HL-60/S4 (cell line): ENCODE measurements around the gene NUP205.
"Not testable (repeated sequence)": the region's sequence is repeated elsewhere in the genome, so short reads cannot be mapped to it uniquely, and the experiment has no call there.

Experiments
- in situ Hi-C: fragments of 300-500 bp; cut with MboI; formaldehyde crosslinking; loops from 2 replicates; pipeline ENCODE4 v1.14.3; 2022; ENCODE audit warnings: low sequenced_read_pairs

The NUP205 gene

GRCh38 chr7:135617781-135618180, 60.1 kb downstream of the NUP205 start:
- in situ Hi-C loops: no loop called here

DNA sequence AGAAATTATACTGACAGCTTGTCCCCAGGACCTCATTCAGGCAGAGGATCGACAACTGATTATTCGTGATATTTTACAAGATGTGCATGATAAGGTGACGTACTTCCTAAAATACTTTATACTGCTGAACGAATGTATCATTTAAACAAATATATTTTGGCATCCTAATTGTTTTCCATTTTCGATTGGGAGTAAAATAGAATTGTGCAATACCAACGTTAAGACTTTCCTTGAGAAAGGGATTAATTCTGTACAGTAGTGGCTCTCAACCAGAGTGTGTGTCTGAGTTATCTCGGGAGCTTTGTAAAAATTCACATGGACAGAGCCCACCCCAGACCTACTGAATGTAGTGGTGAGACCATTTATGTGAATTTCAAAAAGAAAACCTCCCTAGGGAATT, 60.8 kb downstream of the NUP205 start:
- in situ Hi-C loops: no loop called here

DNA sequence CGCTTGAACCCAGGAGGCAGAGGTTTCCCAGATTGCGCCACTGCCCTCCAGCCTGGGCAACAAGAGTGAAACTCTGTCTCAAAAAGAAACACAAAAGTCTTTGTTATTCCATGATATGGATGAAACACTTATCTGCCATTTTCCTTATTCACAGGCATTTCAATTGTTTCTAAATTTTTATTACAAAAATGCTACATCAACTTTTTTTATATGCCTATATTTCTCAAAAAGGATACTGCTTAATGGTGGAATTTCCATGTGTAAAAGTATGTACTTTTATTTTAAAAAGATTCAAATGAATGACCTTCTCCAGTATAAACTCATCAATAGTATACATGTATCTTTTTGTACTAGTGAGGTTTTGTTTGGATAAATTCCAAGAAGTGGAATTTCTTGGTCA, 62.7 kb downstream of the NUP205 start:
- in situ Hi-C loops: no loop called here

DNA sequence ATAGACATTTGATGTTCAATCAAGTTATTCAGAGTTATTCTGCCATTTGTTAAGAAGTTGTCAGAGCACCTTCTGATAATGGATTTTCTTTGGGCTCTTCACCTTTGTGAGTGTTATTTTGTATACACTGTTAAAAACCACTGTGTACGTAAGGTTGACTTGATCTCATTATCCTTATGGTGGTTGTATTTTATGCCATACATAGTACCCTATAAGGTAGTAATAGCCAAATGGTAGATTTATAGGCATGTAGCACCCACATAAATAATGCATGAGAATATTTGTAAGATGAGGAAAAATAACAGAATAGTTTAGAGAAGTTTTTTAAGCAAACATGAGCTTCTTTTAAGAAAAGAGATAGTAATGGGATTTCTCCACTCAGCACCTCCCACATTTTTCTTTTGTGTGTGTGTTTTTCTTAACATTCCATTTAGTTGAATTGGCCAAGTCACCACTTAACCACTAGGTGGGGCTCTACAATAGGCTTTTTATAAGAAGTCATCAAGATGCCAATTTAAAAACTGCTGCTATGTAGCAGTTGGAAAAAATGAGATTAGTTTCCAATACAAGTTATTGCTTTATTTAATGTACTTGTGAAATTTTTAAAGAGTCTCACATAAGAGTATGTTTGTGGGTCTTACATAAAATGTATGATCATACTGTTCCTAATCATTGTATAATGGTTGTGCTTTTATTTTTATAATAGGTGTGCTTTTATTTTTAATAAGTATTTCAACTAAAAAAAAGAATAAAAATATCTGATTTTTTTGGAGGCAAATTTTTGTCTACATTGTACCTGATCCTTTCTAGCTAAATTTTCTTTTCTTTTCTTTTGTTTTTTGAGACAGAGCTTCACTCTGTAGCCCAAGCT, 63.5 kb downstream of the NUP205 start:
- in situ Hi-C loops: no loop called here

DNA sequence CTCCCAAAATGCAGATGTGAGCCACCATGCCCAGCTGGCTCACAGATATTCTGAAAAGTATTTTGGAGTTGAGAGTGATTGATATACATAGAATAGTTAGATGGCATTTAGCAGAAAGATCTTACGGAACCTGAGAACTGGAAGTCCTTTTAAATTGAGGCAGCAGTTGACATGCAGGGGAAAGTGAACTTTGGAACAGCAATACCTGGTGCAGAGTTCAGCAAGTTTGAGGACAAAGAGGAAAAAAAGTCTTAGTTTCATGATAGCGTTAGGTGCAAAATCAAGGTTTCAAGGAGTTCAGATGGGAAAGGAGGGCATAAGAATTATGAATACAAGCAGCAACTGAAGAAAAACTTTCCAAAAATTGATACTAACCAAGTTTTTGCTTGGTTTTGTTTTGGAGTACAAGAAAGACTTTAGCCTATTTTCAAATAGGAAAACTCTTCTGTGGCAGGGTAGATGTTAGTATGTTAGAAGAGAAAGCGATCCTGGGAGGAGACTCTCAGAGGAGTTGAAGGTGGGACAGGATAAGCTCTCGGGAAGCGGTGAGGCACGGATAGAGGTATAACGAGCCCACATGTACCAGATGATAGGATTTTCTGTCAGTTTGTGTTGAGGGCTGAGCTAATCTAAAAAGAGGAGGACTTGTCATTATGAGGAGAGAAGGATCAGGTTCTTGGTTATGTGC, 76.6 kb downstream of the NUP205 start:
- in situ Hi-C loops: no loop called here

DNA sequence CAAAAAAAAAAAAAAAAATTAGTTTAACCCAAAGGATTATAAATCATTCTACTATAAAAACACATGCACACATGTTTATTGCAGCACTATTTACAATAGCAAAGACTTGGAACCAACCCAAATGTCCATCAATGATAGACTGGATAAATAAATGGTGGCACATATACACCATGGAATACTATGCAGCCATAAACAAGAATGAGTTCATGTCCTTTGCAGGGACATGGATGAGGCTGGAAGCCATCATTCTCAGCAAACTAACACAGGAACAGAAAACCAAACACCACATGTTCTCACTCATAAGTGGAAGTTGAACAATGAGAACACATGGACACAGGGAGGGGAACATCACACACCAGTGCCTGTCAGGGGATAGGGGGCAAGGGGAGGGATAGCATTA, 82.0 kb downstream of the NUP205 start:
- in situ Hi-C loops: not testable (repeated sequence)

DNA sequence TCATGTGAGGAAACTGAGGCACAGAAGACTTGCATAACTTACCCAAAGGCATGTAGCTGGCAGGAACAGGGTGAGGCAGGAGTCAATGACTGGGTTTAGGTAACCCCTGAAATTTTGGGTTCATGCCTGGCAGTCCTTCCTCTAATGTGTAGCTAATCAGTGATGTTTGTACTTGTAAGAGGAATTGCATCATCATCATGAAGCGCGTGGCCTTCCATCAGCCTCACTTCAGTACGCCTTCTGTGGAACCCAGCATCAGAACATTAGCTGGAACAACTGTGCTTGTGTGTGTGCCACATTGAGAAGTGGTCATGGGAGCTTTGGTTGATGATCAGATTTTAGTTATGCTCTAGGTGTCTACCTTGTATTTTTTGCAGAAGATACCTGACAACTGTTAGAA, 86.4 kb downstream of the NUP205 start:
- in situ Hi-C loops: no loop called here

DNA sequence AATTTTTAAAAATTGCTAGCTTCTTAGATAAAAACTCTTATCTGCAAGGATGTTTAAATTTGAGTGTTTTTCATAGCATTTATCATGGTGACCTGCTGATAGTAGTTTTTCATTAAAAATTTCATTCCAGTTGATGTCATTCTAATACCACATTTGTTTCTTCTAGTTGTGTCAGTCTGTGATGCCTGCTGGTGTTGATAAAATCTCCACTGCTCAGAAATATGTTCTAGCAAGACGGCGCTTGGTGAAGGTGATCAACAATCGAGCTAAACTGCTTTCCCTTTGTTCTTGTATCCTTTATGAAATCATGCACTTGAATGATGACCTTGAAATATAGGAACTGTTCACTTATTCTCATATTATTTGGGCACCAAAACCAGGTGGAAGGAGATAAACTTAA, 87.0 kb downstream of the NUP205 start:
- in situ Hi-C loops: no loop called here

- in situ Hi-C loops: no loop called here
Observed at GRCh38 chr7:135645296-135645904, 87.7 kb downstream of the NUP205 start.

GRCh38 chr7:135647755-135648154, 90.0 kb downstream of the NUP205 start:
- in situ Hi-C loops: no loop called here

GRCh38 chr7:135648235-135648634, 90.5 kb downstream of the NUP205 start:
- in situ Hi-C loops: no loop called here

DNA sequence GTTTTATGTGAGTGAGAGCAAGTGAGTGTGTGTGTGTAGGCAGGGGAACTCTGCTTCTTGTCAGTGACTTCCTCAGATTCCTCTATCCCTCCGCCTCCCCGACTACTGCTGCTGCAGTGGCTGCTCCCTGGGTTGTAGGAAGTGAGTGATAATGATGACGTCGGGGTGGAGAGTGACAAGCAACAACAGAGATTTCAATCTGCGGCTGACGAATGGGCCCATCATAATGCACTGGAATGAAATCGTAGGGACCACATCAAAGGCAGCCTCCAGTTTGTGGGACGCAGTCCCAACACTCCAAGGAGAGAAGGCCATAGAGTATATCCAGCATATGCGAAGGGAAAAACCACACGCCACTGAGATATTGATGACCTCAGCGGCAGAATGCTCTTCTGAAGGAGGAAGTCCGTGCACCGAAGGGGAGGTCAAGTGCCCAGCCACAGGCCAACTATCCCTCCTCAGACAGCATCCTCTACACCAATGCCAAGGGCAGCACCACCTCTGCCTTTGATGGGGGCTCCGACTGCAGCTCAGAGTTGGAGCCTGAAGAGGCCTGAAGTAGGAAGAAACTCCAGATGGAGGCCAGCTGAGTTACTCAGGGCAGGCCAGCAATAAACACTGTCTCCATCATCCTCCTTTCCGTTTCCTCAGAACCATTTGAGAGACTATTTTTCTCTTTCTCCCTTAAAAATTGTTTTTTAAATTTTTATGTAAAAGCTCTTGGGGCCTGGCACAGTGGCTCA, 93.3 kb downstream of the NUP205 start:
- in situ Hi-C loops: no loop called here

- in situ Hi-C loops: no loop called here
Observed at GRCh38 chr7:135653340-135654080, 95.8 kb downstream of the NUP205 start.

DNA sequence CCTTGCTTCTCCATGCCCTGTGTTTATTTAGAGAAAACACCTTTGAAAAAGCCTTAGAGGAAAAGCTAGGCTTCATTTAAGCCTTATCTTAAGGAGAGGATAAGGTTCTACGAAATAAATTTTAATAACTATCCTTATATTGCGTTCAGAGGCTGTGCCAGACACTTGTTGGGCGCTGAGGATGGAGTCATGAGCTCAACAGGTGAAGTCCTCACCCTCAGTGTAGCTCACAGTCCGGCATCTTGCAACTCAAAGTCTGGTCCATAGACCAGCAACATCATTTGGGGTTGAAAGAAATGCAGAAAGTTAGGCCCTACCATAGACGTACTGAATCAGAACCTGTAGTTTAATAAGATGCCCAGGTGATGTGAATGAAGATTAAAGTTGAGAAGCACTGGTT, 100.8 kb downstream of the NUP205 start:
- in situ Hi-C loops: no loop called here

DNA sequence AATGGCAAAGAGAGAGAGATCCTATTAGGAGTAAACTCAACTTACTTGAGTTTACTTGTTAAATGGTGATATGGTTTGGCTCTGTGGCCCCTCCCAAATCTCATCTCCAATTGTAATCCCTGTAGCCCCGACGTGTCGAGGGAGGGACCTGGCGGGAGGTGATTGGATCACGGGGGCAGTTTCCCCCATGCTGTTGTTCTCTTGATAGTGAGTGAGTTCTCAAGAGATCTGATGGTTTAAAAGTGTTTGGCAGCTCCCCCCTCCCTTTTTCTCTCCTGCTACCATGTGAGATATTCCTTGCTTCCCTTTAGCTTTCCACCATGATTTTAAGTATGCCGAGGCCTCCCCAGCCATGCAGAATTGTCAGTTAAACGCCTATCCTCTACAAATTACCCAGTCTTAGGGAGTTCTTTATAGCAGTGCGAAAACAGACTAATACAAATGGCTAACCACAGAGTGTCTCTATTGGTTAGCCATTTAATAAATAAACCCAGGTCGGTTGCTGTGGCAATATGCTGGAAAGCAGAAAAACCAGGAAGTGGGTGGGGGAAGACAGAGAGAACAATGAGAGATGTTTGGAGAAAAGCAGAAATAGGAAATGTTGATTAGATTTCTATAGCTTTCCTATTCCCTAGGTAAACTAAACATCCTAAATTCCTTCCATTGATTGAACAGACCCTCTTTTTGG, 101.6 kb downstream of the NUP205 start:
- in situ Hi-C loops: no loop called here

- in situ Hi-C loops: no loop called here
Observed at GRCh38 chr7:135661311-135662122, 103.8 kb downstream of the NUP205 start.

- in situ Hi-C loops: no loop called here
Observed at GRCh38 chr7:135662123-135662372, 104.3 kb downstream of the NUP205 start.

DNA sequence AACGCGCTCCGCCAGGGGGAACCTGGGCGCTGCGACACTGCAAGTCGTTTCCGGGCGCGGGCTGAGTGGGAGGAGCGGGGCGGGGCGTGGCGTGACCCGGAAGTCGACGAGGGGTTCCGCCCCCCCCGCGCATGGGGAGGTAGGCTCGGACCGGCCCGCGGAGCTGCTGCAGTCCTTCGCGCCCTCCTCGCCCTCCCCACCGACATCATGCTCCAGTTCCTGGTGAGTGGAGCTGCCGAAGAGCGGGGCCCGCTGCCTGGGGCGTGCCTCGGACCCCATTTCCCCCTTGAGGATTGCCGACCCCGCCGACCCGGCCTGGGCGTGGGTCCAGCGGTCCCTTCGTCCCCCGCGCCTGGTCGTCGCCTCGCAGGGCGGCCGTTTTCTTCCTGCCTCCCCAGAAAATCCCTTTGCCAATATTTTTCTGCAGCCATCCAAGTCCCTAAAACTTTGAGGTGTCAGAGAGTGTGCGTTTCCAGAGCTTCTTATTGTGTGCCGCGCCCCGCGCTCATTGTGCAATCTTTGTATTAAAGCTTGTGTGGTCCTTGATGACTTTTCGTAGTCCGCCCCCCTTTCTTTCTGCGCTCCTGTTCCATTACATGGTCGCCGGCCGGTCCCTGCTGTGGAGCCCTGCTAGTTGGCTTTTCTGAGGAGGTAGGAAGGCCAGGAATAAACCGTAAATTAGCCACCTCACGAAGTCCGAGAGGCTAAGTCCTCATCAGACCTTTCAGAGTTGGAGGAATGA, 104.8 kb downstream of the NUP205 start, which contains the start of gene STMP1:
Gene STMP1, plus strand, starts transcription at position 142 of the 742 bp plus-strand sequence.
- in situ Hi-C loops: no loop called here
